Transverse colon (tissue), 4 donors: ENCODE results near the gene SBF2.

ENCODE experiments used
- POLR2AphosphoS5 ChIP-seq, 3 donors: sonication (generic); formaldehyde crosslinking; IDR thresholded peaks; one replicate each; pipeline ENCODE4 v1.6.1; 2016; ENCODE audit warnings: antibody characterized with exemption in 3 of 3
- TF ChIP-seq, protein P1 (sequence below), 5 experiments: fragments of 200-600 bp in 3 of 5; fragments of 450-650 bp in 2 of 5; sonication (generic) in 3 of 5; IDR thresholded peaks; 1 replicate in 2 of 5; 2 replicates in 3 of 5; pipeline ENCODE4 v1.5.1; 2016 to 2017; ENCODE audit warnings: antibody characterized with exemption in 5 of 5, inconsistent platforms in 3 of 5, mild to moderate bottlenecking in 2 of 5, moderate library complexity in 1 of 5

DNA sequence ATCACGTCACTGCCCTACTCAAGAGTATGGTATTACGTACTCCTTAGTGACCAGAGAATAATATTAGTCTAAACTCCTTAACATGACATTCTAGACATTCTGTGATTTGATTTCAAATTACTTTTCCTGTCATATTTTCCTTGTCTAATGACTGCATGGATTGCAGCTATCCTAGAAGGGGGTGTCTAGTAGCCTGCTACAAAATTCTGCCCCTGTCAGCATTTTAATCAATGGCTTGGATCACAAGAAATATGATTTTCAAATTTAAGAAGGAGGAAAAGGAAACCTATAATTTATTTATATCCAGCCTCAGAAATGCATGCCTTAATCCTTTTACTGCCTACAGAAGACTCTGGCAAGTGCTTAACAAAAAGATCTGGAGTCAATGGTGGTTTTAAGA is 413.4 kb downstream of the SBF2 start:
- TF ChIP-seq, protein P1, sequence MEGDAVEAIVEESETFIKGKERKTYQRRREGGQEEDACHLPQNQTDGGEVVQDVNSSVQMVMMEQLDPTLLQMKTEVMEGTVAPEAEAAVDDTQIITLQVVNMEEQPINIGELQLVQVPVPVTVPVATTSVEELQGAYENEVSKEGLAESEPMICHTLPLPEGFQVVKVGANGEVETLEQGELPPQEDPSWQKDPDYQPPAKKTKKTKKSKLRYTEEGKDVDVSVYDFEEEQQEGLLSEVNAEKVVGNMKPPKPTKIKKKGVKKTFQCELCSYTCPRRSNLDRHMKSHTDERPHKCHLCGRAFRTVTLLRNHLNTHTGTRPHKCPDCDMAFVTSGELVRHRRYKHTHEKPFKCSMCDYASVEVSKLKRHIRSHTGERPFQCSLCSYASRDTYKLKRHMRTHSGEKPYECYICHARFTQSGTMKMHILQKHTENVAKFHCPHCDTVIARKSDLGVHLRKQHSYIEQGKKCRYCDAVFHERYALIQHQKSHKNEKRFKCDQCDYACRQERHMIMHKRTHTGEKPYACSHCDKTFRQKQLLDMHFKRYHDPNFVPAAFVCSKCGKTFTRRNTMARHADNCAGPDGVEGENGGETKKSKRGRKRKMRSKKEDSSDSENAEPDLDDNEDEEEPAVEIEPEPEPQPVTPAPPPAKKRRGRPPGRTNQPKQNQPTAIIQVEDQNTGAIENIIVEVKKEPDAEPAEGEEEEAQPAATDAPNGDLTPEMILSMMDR (IDR thresholded peaks at IDR 0.05): no peak
- TF ChIP-seq POLR2AphosphoS5 (IDR thresholded peaks at IDR 0.05): no peak
